ENCODE data around the gene GATA1. TPM values are rescaled to one million over a fixed set of nuclear protein-coding genes. Genes with fewer than 3 reads are reported as not detected.

GATA1 gene
- total RNA-seq, 4 donors from 2014 or later, result 0.35 TPM; not detected in 3

DNA sequence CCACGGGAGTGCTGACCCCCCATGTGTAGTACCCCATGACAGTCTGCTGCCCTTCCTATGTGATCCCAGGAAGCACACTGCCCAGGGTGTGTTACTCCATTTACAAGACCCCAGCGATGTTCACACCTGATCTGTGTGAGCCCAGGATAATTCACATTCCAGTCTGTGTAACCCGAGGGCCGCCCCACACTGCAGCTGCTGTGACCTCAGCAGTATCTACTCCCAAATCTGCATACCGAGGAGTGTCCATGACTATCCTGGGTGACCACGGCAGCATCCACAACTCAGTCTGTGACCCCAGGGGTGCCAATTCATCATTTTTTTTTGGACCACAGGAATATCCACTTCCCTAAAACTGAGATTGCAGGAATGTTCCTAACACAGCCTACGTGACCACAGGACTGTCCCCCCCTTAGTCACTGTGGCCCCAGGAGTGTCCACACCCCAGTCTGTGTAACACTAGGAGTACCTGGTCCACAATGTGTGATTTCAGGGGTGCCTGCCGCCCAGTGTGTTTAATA, 32.6 kb upstream of the GATA1 start:
- no peaks in the 10 kb centered on the region for H3K36me3 ChIP-seq
- intact Hi-C loops (cut with DNase I; ENCODE audit: low total_unique reads), result no loop called here
- H3K4me1 ChIP-seq, result no peaks in the 10 kb centered on the region
- H3K27me3 ChIP-seq, result no peaks in the 10 kb centered on the region
- no peak overlapping the region for H3K4me3 ChIP-seq
- no peak overlapping the region for H3K27ac ChIP-seq
- H3K9me3 ChIP-seq, result no peaks in the 10 kb centered on the region
- DNase-seq, result no peak
- TF ChIP-seq POLR2A (IDR thresholded peaks at IDR 0.05), result no peak

GRCh38 chrX:48754238-48754637, 32.2 kb upstream of the GATA1 start:
- Histone ChIP-seq H3K9me3 (no peaks in the 10 kb centered on the region), H3K27ac (no peak overlapping the region), H3K4me3 (no peak overlapping the region), H3K4me1 (no peaks in the 10 kb centered on the region), H3K36me3 (no peaks in the 10 kb centered on the region), H3K27me3 (no peaks in the 10 kb centered on the region)
- TF ChIP-seq, protein P1, sequence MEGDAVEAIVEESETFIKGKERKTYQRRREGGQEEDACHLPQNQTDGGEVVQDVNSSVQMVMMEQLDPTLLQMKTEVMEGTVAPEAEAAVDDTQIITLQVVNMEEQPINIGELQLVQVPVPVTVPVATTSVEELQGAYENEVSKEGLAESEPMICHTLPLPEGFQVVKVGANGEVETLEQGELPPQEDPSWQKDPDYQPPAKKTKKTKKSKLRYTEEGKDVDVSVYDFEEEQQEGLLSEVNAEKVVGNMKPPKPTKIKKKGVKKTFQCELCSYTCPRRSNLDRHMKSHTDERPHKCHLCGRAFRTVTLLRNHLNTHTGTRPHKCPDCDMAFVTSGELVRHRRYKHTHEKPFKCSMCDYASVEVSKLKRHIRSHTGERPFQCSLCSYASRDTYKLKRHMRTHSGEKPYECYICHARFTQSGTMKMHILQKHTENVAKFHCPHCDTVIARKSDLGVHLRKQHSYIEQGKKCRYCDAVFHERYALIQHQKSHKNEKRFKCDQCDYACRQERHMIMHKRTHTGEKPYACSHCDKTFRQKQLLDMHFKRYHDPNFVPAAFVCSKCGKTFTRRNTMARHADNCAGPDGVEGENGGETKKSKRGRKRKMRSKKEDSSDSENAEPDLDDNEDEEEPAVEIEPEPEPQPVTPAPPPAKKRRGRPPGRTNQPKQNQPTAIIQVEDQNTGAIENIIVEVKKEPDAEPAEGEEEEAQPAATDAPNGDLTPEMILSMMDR (IDR thresholded peaks at IDR 0.05), result no peak
- TF ChIP-seq POLR2A (IDR thresholded peaks at IDR 0.05), result no peak
- intact Hi-C loops (cut with DNase I; ENCODE audit: low total_unique reads), result no loop called here
- no peak for DNase-seq

- no peaks in the 10 kb centered on the region for H3K4me1 ChIP-seq
- intact Hi-C loops (cut with DNase I; ENCODE audit: low total_unique reads), result no loop called here
- TF ChIP-seq, protein P1 (IDR thresholded peaks at IDR 0.05), result no peak
- no peak for TF ChIP-seq POLR2A (IDR thresholded peaks at IDR 0.05)
- DNase-seq, result no peak
- H3K27me3 ChIP-seq, result no peaks in the 10 kb centered on the region
- no peak within 1 kb of the TSS for H3K4me3 ChIP-seq
- no peak within 1 kb of the TSS for H3K27ac ChIP-seq
- no peaks in the 10 kb centered on the region for H3K9me3 ChIP-seq
- H3K36me3 ChIP-seq, result no peaks in the 10 kb centered on the region
These were observed 24.5 kb upstream of the GATA1 start, which contains the start of gene GLOD5 for GRCh38 chrX:48761674-48762471. GLOD5 (plus strand) TSS chrX:48761747; CDS start chrX:48761791, 44 bp downstream.

GRCh38 chrX:48769230-48769629, 17.2 kb upstream of the GATA1 start:
- DNase-seq, result no peak
- Histone ChIP-seq H3K4me3 (no peak overlapping the region), H3K27ac (no peak overlapping the region), H3K9me3 (no peaks in the 10 kb centered on the region), H3K36me3 (no peaks in the 10 kb centered on the region), H3K27me3 (peaks cover 0 to 6% of the 10 kb centered on the region in 2 donors), H3K4me1 (no peaks in the 10 kb centered on the region)
- TF ChIP-seq, protein P1 (IDR thresholded peaks at IDR 0.05), result no peak
- no peak for TF ChIP-seq POLR2A (IDR thresholded peaks at IDR 0.05)
- intact Hi-C loops (cut with DNase I; ENCODE audit: low total_unique reads), result no loop called here

DNA sequence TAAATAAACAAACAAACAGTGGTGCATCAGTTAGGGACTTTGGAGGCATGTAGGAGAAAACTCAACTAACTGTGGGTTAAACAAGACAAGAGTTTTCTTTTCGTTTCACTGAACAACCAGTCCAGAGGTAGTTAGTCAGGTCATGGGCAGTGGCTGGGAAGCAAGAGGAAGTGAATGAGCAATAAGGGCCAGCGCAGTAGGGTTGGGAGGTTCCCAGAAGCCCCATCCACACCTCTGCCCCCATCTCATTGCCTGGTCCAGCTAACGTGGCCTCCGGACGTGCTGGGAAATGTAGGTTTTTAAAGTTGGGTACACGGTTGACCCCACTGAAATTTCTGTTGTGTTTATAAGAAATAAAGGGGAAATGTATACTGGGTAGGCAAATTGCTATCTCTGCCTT, 16.1 kb upstream of the GATA1 start:
- DNase-seq, result no peak
- Histone ChIP-seq H3K4me1 (no peaks in the 10 kb centered on the region), H3K4me3 (no peak overlapping the region), H3K27me3 (peaks cover 0 to 6% of the 10 kb centered on the region in 2 donors), H3K36me3 (no peaks in the 10 kb centered on the region), H3K9me3 (no peaks in the 10 kb centered on the region), H3K27ac (no peak overlapping the region)
- TF ChIP-seq, protein P1 (IDR thresholded peaks at IDR 0.05), result no peak
- no peak for TF ChIP-seq POLR2A (IDR thresholded peaks at IDR 0.05)
- intact Hi-C loops (cut with DNase I; ENCODE audit: low total_unique reads), result no loop called here

Measured in uterus (tissue), 4 donors.